GM13977 (cell line): Measurements from ENCODE around the gene SPAST.
"Not testable (repeated sequence)": the region's sequence is repeated elsewhere in the genome, so short reads cannot be mapped to it uniquely, and the experiment has no call there.

Experiments used
- DNase-seq: peaks from one replicate; pipeline ENCODE4 v3.0.0; 2012; ENCODE audit warnings: low spot score
- CTCF ChIP-seq: IDR thresholded peaks from 2 replicates; pipeline ENCODE4 v1.5.1; 2012; ENCODE audit warnings: mild to moderate bottlenecking, control low read depth; ENCODE audit not compliant: insufficient read depth; ENCODE audit errors: extremely low read depth, missing control alignments
- in situ Hi-C: fragments of 300-500 bp; cut with MboI; formaldehyde crosslinking; loops from one replicate; pipeline ENCODE4 v1.12.0; 2022; ENCODE audit warnings: low sequenced_read_pairs, low pct_unique_long_range_greater_than_20kb, mixed read lengths, inconsistent platforms; ENCODE audit not compliant: unreplicated experiment

SPAST gene

GRCh38 chr2:32063310-32064020 is at the start of gene SPAST:
Gene SPAST (plus strand): TSS chr2:32063556. CDS start chr2:32063832, 276 bp downstream.
- in situ Hi-C loops = no loop called here
- peak; percentile 98 for DNase-seq
- TF ChIP-seq CTCF = peak; percentile 42

- in situ Hi-C loops, DNase-seq: not testable (repeated sequence)
Observed at GRCh38 chr2:32018789-32019482, 44.4 kb upstream of the SPAST start.

- in situ Hi-C loops, DNase-seq: not testable (repeated sequence)
Observed at GRCh38 chr2:32034198-32034887, 29.0 kb upstream of the SPAST start.

GRCh38 chr2:32039447-32040219 is 23.7 kb upstream of the SPAST start, which contains the start of gene DPY30:
Gene DPY30 (minus strand): TSS chr2:32039805. CDS start chr2:32039456, 349 bp downstream.
- peak; percentile 18 for TF ChIP-seq CTCF
- in situ Hi-C loops = no loop called here
- DNase-seq = peak; percentile 88

- in situ Hi-C loops = no loop called here
- no peak for TF ChIP-seq CTCF
- no peak for DNase-seq
Observed at GRCh38 chr2:32043561-32043960, 19.8 kb upstream of the SPAST start.

- in situ Hi-C loops = no loop called here
- TF ChIP-seq CTCF = no peak
- DNase-seq = no peak
Observed at GRCh38 chr2:32051836-32052439, 11.4 kb upstream of the SPAST start.

GRCh38 chr2:32054583-32054982 is 8.8 kb upstream of the SPAST start:
- in situ Hi-C loops = not testable (repeated sequence)

More at GRCh38 chr2:32054583-32054982, 8.8 kb upstream of the SPAST start:
- DNase-seq = not testable (repeated sequence)
